ENCODE results near the gene SHKBP1.
A peak's percentile ranks its signal among the peaks of the same experiment; 100 is the strongest.
"Not testable (repeated sequence)": the region's sequence is repeated elsewhere in the genome, so short reads cannot be mapped to it uniquely, and the experiment has no call there.

The SHKBP1 gene

GRCh38 chr19:40590464-40591265 is 14.0 kb downstream of the SHKBP1 start:
- Histone ChIP-seq H3K27me3 (replicated peaks; ENCODE audit: control insufficient read depth, insufficient read depth, low read length) (no peaks in the 10 kb centered on the region), H3K36me3 (ENCODE audit: control insufficient read depth, insufficient read depth, low read length) (peaks cover 7% of the 10 kb centered on the region), H3K4me3 (replicated peaks; ENCODE audit: low read depth, low read length) (no peak overlapping the region)
- no peak for DNase-seq (ENCODE audit: extremely low read depth, insufficient read length)
- TF ChIP-seq CTCF (IDR thresholded peaks at IDR 0.05; ENCODE audit: insufficient read depth, low read length, poor library complexity, severe bottlenecking) = no peak

- H3K36me3 ChIP-seq (ENCODE audit: control insufficient read depth, insufficient read depth, low read length); H3K4me3 ChIP-seq (replicated peaks; ENCODE audit: low read depth, low read length); H3K27me3 ChIP-seq (replicated peaks; ENCODE audit: control insufficient read depth, insufficient read depth, low read length); DNase-seq (ENCODE audit: extremely low read depth, insufficient read length): not testable (repeated sequence)
Measured at GRCh38 chr19:40591724-40592123, 15.1 kb downstream of the SHKBP1 start.

- DNase-seq (ENCODE audit: extremely low read depth, insufficient read length) = no peak
- no peak for TF ChIP-seq CTCF (IDR thresholded peaks at IDR 0.05; ENCODE audit: insufficient read depth, low read length, poor library complexity, severe bottlenecking)
- Histone ChIP-seq H3K4me3 (replicated peaks; ENCODE audit: low read depth, low read length) (no peak overlapping the region), H3K36me3 (ENCODE audit: control insufficient read depth, insufficient read depth, low read length) (peaks cover 3% of the 10 kb centered on the region), H3K27me3 (replicated peaks; ENCODE audit: control insufficient read depth, insufficient read depth, low read length) (peaks cover 2% of the 10 kb centered on the region)
Measured at GRCh38 chr19:40592170-40592569, 15.5 kb downstream of the SHKBP1 start.

- Histone ChIP-seq H3K4me3 (replicated peaks; ENCODE audit: low read depth, low read length) (no peak overlapping the region), H3K36me3 (ENCODE audit: control insufficient read depth, insufficient read depth, low read length) (no peaks in the 10 kb centered on the region; the same call in 1 of the 2 replicates), H3K27me3 (replicated peaks; ENCODE audit: control insufficient read depth, insufficient read depth, low read length) (peaks cover 7% of the 10 kb centered on the region)
- DNase-seq (ENCODE audit: extremely low read depth, insufficient read length) = no peak
- TF ChIP-seq CTCF (IDR thresholded peaks at IDR 0.05; ENCODE audit: insufficient read depth, low read length, poor library complexity, severe bottlenecking) = no peak
Measured at GRCh38 chr19:40594255-40594654, 17.6 kb downstream of the SHKBP1 start.

- Histone ChIP-seq H3K4me3 (replicated peaks; ENCODE audit: low read depth, low read length) (no peak overlapping the region), H3K27me3 (replicated peaks; ENCODE audit: control insufficient read depth, insufficient read depth, low read length) (peaks cover 8% of the 10 kb centered on the region), H3K36me3 (ENCODE audit: control insufficient read depth, insufficient read depth, low read length) (no peaks in the 10 kb centered on the region; the same call in 1 of the 2 replicates)
- TF ChIP-seq CTCF (IDR thresholded peaks at IDR 0.05; ENCODE audit: insufficient read depth, low read length, poor library complexity, severe bottlenecking) = no peak
- DNase-seq (ENCODE audit: extremely low read depth, insufficient read length) = no peak
Measured at GRCh38 chr19:40594657-40595091, 18.0 kb downstream of the SHKBP1 start.

- Histone ChIP-seq H3K4me3 (replicated peaks; ENCODE audit: low read depth, low read length) (peak overlapping the region; percentile 5), H3K27me3 (replicated peaks; ENCODE audit: control insufficient read depth, insufficient read depth, low read length) (peaks cover 8% of the 10 kb centered on the region), H3K36me3 (ENCODE audit: control insufficient read depth, insufficient read depth, low read length) (no peaks in the 10 kb centered on the region)
- DNase-seq (ENCODE audit: extremely low read depth, insufficient read length) = no peak
- TF ChIP-seq CTCF (IDR thresholded peaks at IDR 0.05; ENCODE audit: insufficient read depth, low read length, poor library complexity, severe bottlenecking) = no peak
Measured at GRCh38 chr19:40596608-40597328, 20.1 kb downstream of the SHKBP1 start.
